Colonic mucosa (tissue), 4 donors: ENCODE measurements around the gene BTG2. TPM values are rescaled to one million over a fixed set of nuclear protein-coding genes. Genes with fewer than 3 reads are reported as not detected.

Experiments
- DNase-seq: peaks from one replicate; pipeline ENCODE4 v3.0.0-alpha.2; 2020
- H3K27ac ChIP-seq: fragments of 200-600 bp; one replicate; pipeline ENCODE4 v1.8.0; 2021
- H3K27me3 ChIP-seq: fragments of 200-600 bp; one replicate; pipeline ENCODE4 v1.8.0; 2021
- H3K36me3 ChIP-seq: fragments of 200-600 bp; one replicate; pipeline ENCODE4 v1.8.0; 2021
- H3K4me1 ChIP-seq: fragments of 200-600 bp; one replicate; pipeline ENCODE4 v1.8.0; 2021; ENCODE audit warnings: mild to moderate bottlenecking
- H3K4me3 ChIP-seq: fragments of 200-600 bp; one replicate; pipeline ENCODE4 v1.8.0; 2021
- H3K9ac ChIP-seq, 2 donors: one replicate each; pipeline ENCODE4 v1.7.0; 2013; ENCODE audit warnings: control low read depth in 2 of 2, low read depth in 2 of 2, low read length in 2 of 2
- H3K9me3 ChIP-seq: fragments of 200-600 bp; one replicate; pipeline ENCODE4 v1.8.0; 2021
- CTCF ChIP-seq: fragments of 200-600 bp; IDR thresholded peaks from one replicate; pipeline ENCODE4 v1.8.0; 2022; ENCODE audit warnings: antibody characterized with exemption, mild to moderate bottlenecking
- intact Hi-C: fragments of 100-400 bp; cut with DNase I; formaldehyde crosslinking; loops from one replicate; pipeline ENCODE4 v1.14.1; 2022
- total RNA-seq, 2 donors: library from RNA; stranded (reverse); fragmentation: NEBNext Ultra II Directional in 1 of 2; extraction: Animal tissue kit (Norgen Biotek cat#: 25700) in 1 of 2; gene quantifications; one replicate each; pipeline ENCODE4 v1.2.1, GENCODE V29; 2021
- donor health status: healthy.
- donor health status: DM: no; HTN: no; CAD: no.
- donor health status: DM: no; HTN: no; CAD: no.

BTG2 gene
- total RNA-seq, 2 donors from 2014 or later, result 66.4 to 88.0 TPM

- Histone ChIP-seq H3K27ac (no peak overlapping the region), H3K9ac (peak overlapping the region in 1 of 2 donors; percentile 16), H3K4me1 (no peaks in the 10 kb centered on the region), H3K36me3 (no peaks in the 10 kb centered on the region), H3K27me3 (no peaks in the 10 kb centered on the region), H3K9me3 (no peaks in the 10 kb centered on the region), H3K4me3 (no peak overlapping the region)
- intact Hi-C loops, result loop anchor here (5.0 kb wide), 1 partner anchor 36 kb away; the partner anchor contains the start of gene BTG2
- no peak for TF ChIP-seq CTCF
- peak; percentile 78 for DNase-seq
Measured at GRCh38 chr1:203271018-203271743, 34.1 kb upstream of the BTG2 start.

DNA sequence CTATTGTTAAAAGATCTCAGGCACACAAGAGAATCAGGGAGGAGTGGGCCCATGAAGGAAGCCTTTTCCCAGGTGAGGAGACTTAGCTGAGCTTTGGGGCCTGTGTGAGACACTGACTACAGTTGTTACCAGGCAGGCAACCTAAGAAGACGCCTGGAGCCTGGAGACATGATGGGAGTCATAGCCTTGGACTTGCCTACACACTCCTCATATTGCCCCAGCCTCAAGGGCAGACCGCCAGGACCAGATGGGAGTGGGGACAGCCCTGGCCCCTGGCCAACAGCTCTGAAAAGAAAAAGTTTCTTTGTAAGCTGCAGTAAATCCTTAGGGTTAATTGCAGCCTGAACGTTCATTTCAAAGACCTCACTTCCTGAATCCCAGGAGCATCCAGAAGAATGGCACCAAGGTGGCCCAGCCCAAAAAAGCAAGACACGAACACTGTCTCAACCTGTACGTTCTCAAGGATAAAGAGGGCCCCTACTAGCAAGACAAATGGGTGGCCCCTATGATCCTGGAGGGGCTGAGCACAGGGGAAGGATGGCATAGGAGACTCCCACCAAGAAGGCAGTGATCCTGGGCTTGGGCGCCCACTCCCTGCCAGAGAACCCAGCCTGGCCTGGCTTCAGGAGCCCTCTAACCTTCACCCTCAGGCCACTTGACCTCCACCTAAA lies 33.2 kb upstream of the BTG2 start:
- Histone ChIP-seq H3K9me3 (no peaks in the 10 kb centered on the region), H3K27ac (no peak overlapping the region), H3K4me1 (no peaks in the 10 kb centered on the region), H3K4me3 (no peak overlapping the region), H3K27me3 (no peaks in the 10 kb centered on the region), H3K9ac (no peak overlapping the region), H3K36me3 (no peaks in the 10 kb centered on the region)
- no peak for TF ChIP-seq CTCF
- intact Hi-C loops, result loop anchor here (2.0 to 5.0 kb wide), 2 partner anchors 35 to 67 kb away; partner anchors contain the start of gene BTG2
- peak; percentile 25 for DNase-seq

DNA sequence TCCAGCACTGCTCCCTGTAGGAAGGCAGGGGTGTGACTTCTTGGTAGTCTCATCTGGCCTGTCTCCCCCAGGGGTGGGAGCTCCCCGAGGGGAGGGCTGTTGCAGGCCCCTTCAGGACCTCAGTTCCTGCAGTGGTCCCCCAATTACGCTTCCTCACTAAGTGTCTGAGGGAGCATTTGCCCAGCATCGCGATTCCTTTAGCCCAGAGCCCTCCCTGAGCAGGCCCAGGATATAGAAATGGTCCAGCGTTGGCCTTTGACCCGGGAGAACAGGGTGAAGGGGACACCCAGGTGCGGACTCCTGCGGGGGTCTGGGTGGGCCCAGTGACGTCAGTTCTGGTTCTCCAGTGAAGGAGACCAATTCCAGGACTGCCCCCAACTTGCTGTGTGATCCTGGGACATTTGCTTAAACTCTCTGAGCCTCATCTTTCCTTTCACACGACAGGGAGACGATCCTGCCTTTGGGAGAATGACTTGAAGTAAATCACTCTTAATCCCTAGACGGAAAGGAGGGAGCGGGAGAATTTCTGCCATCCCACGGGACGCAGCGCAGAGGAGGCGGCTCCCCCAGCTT lies 32.6 kb upstream of the BTG2 start:
- Histone ChIP-seq H3K9ac (peak overlapping the region in 1 of 2 donors; percentile 52), H3K4me3 (peak overlapping the region; percentile 24), H3K27ac (peak overlapping the region; percentile 58), H3K9me3 (no peaks in the 10 kb centered on the region), H3K4me1 (no peaks in the 10 kb centered on the region), H3K36me3 (no peaks in the 10 kb centered on the region), H3K27me3 (no peaks in the 10 kb centered on the region)
- TF ChIP-seq CTCF, result no peak
- intact Hi-C loops, result loop anchor here (2.0 to 5.0 kb wide), 2 partner anchors 35 to 66 kb away; partner anchors contain the start of gene BTG2
- DNase-seq, result no peak

DNA sequence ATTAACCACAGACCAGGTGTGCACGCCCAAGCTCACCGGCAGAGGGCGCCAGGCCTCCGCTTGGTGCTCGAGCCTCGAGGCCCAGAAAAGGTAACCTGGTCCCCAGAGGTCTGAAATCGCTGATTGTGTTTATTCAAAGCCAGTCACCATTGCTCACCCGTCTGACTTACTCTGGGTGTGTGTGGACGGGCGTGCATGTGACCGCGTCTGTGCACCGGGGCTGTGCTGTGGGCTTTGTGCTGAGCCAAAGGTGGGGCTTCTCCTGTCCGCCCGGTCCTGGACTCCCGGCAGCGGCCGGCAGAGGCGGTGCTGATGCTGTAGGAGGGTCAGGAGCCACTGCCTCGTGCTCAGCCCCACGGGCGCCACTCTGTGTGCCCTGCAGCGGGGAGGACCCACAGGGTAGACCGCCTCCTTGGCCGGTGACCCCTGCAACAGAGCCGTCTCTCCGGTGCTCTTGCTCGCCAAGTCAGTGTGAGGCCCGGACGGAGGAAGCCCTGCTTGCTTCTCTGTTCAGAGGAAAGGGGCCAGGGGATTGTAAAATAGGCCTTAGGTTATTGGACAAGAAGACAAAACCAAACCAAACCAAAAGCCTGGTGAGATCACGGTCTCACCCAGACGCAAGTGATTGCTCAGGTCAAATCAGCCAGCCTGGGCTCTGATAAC lies 32.0 kb upstream of the BTG2 start:
- no peaks in the 10 kb centered on the region for H3K4me1 ChIP-seq
- peak; percentile 93 for DNase-seq
- no peaks in the 10 kb centered on the region for H3K9me3 ChIP-seq
- peak overlapping the region; percentile 52 to 66 for H3K9ac ChIP-seq
- no peaks in the 10 kb centered on the region for H3K27me3 ChIP-seq
- intact Hi-C loops, result loop anchor here (2.0 to 5.0 kb wide), 2 partner anchors 34 to 65 kb away; partner anchors contain the start of gene BTG2
- H3K36me3 ChIP-seq, result no peaks in the 10 kb centered on the region
- peak overlapping the region; percentile 24 for H3K4me3 ChIP-seq
- H3K27ac ChIP-seq, result peak overlapping the region; percentile 58
- TF ChIP-seq CTCF, result peak; percentile 92
